Endothelial cell (in vitro differentiated cells): ENCODE data around the gene FAM187B. TPM values are rescaled to one million over a fixed set of nuclear protein-coding genes. Genes with fewer than 3 reads are reported as not detected.
"Not testable (repeated sequence)": the region's sequence is repeated elsewhere in the genome, so short reads cannot be mapped to it uniquely, and the experiment has no call there.

Experiments
- DNase-seq: peaks from one replicate; pipeline ENCODE4 v3.0.0; 2021; ENCODE audit warnings: low spot score
- H3K27ac Mint-ChIP-seq: one replicate; pipeline ENCODE4 v1.8.0; 2021; ENCODE audit warnings: mixed read lengths, inconsistent platforms; ENCODE audit not compliant: unreplicated experiment
- H3K27me3 Mint-ChIP-seq: one replicate; pipeline ENCODE4 v1.8.0; 2021; ENCODE audit warnings: mild to moderate bottlenecking, moderate library complexity, mixed read lengths, inconsistent platforms; ENCODE audit not compliant: unreplicated experiment
- H3K36me3 Mint-ChIP-seq: one replicate; pipeline ENCODE4 v1.8.0; 2021; ENCODE audit warnings: mild to moderate bottlenecking, low read depth, mixed read lengths, inconsistent platforms; ENCODE audit not compliant: unreplicated experiment
- H3K4me1 Mint-ChIP-seq: one replicate; pipeline ENCODE4 v1.8.0; 2021; ENCODE audit warnings: mild to moderate bottlenecking, mixed read lengths, inconsistent platforms; ENCODE audit not compliant: unreplicated experiment
- H3K4me3 Mint-ChIP-seq: one replicate; pipeline ENCODE4 v1.8.0; 2021; ENCODE audit warnings: mild to moderate bottlenecking, mixed read lengths, inconsistent platforms; ENCODE audit not compliant: unreplicated experiment
- H3K9me3 Mint-ChIP-seq: one replicate; pipeline ENCODE4 v1.8.0; 2021; ENCODE audit warnings: mixed read lengths, inconsistent platforms; ENCODE audit not compliant: unreplicated experiment
- total RNA-seq: library from RNA; stranded (reverse); fragmentation: NEBNext Ultra II Directional; extraction: Animal tissue kit (Norgen Biotek cat#: 25700); gene quantifications from one replicate; pipeline ENCODE4 v1.2.1, GENCODE V29; 2021; ENCODE audit not compliant: unreplicated experiment
- TF ChIP-seq, protein P1 (sequence below): fragments of 200-600 bp; sonication (generic); IDR thresholded peaks from one replicate; pipeline ENCODE4 v1.5.0; 2021; ENCODE audit warnings: antibody characterized with exemption; ENCODE audit not compliant: unreplicated experiment

FAM187B gene
- total RNA-seq, 1 donor from 2014 or later = not detected

DNA sequence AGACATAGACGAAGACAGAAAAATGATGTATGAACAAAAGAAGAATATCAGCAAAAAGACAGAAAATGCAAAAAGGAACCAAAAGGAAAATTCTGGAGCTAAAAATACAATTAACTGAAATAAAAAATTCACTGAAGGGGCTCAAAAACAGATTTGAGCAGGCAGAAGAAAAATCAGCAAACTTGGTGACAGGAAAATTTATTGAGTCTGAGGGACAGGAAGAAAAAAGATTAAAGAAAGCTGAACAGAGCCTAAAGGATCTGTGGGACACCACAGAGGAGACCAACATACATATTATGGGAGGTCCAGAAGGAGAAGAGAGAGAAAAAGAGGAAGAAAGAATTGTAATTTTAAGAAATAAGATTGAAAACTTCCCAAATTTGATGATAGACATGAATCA lies 12.9 kb upstream of the FAM187B start:
- no peak for DNase-seq
- no peak overlapping the region for H3K27ac Mint-ChIP-seq
- H3K4me3 Mint-ChIP-seq = peak overlapping the region; percentile 32
- no peaks in the 10 kb centered on the region for H3K27me3 Mint-ChIP-seq
- H3K9me3 Mint-ChIP-seq = peaks cover 10% of the 10 kb centered on the region
- H3K4me1 Mint-ChIP-seq = no peaks in the 10 kb centered on the region
- TF ChIP-seq, protein P1, sequence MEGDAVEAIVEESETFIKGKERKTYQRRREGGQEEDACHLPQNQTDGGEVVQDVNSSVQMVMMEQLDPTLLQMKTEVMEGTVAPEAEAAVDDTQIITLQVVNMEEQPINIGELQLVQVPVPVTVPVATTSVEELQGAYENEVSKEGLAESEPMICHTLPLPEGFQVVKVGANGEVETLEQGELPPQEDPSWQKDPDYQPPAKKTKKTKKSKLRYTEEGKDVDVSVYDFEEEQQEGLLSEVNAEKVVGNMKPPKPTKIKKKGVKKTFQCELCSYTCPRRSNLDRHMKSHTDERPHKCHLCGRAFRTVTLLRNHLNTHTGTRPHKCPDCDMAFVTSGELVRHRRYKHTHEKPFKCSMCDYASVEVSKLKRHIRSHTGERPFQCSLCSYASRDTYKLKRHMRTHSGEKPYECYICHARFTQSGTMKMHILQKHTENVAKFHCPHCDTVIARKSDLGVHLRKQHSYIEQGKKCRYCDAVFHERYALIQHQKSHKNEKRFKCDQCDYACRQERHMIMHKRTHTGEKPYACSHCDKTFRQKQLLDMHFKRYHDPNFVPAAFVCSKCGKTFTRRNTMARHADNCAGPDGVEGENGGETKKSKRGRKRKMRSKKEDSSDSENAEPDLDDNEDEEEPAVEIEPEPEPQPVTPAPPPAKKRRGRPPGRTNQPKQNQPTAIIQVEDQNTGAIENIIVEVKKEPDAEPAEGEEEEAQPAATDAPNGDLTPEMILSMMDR = no peak
- peaks cover 9% of the 10 kb centered on the region for H3K36me3 Mint-ChIP-seq

GRCh38 chr19:35240327-35240726 lies 11.8 kb upstream of the FAM187B start:
- TF ChIP-seq, protein P1 = no peak

DNA sequence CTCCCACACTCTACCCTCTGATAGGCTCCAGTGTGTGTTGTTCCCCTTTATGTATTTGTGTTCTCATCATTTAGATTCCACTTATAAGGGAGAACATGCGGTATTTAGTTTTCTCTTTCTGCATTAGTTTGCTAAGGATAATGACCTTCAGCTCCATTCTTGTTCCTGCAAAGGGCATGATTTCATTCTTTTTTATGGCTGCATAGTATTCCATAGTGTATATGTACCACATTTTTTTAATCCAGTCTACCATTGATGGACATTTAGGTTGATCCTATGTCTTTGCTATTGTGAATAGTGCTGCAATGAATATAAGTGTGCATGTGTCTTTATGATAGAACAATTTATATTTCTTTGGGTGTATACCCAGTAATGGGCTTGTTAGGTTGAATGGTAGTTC lies 11.1 kb upstream of the FAM187B start:
- H3K36me3 Mint-ChIP-seq, H3K27ac Mint-ChIP-seq, H3K4me1 Mint-ChIP-seq, H3K4me3 Mint-ChIP-seq, DNase-seq, H3K27me3 Mint-ChIP-seq: not testable (repeated sequence)
- H3K9me3 Mint-ChIP-seq = peaks cover 10% of the 10 kb centered on the region

More at GRCh38 chr19:35240327-35240726, 11.8 kb upstream of the FAM187B start:
- Mint-ChIP-seq H3K4me1 (no peaks in the 10 kb centered on the region), H3K27me3 (no peaks in the 10 kb centered on the region), H3K9me3 (peaks cover 10% of the 10 kb centered on the region), H3K36me3 (peaks cover 9% of the 10 kb centered on the region), H3K4me3 (no peak overlapping the region), H3K27ac (no peak overlapping the region)
- no peak for DNase-seq

- Mint-ChIP-seq H3K36me3 (peaks cover 9% of the 10 kb centered on the region), H3K27ac (no peak overlapping the region), H3K9me3 (peaks cover 8% of the 10 kb centered on the region), H3K27me3 (no peaks in the 10 kb centered on the region), H3K4me1 (no peaks in the 10 kb centered on the region), H3K4me3 (no peak overlapping the region)
- TF ChIP-seq, protein P1 = no peak
- DNase-seq = no peak
These were observed 8.3 kb upstream of the FAM187B start for GRCh38 chr19:35236638-35237400.

- no peak for DNase-seq
- H3K36me3 Mint-ChIP-seq = no peaks in the 10 kb centered on the region
These were observed 4.4 kb upstream of the FAM187B start for GRCh38 chr19:35232912-35233311.

More at GRCh38 chr19:35232912-35233311, 4.4 kb upstream of the FAM187B start:
- H3K4me3 Mint-ChIP-seq = no peak overlapping the region
- no peaks in the 10 kb centered on the region for H3K9me3 Mint-ChIP-seq
- H3K27me3 Mint-ChIP-seq = peaks cover under 1% of the 10 kb centered on the region
- TF ChIP-seq, protein P1 = no peak
- no peaks in the 10 kb centered on the region for H3K4me1 Mint-ChIP-seq
- no peak overlapping the region for H3K27ac Mint-ChIP-seq
